Gastroesophageal sphincter (tissue), 3 donors: Measurements from ENCODE around the gene ISCA2.

Source experiments
- EP300 ChIP-seq: sonication (generic); formaldehyde crosslinking; IDR thresholded peaks from one replicate; pipeline ENCODE4 v1.6.1; 2017; ENCODE audit warnings: antibody characterized with exemption, mild to moderate bottlenecking
- POLR2A ChIP-seq, 2 donors: fragments of 450-650 bp; IDR thresholded peaks; one replicate each; pipeline ENCODE4 v1.6.1; 2017; ENCODE audit warnings: antibody characterized with exemption in 2 of 2, mild to moderate bottlenecking in 2 of 2, moderate library complexity in 1 of 2
- POLR2AphosphoS5 ChIP-seq: sonication (generic); formaldehyde crosslinking; IDR thresholded peaks from one replicate; pipeline ENCODE4 v1.6.1; 2017; ENCODE audit warnings: antibody characterized with exemption
- TF ChIP-seq, protein P1 (sequence below), 4 experiments: fragments of 200-600 bp in 2 of 4; fragments of 450-650 bp in 2 of 4; sonication (generic) in 1 of 4; IDR thresholded peaks; one replicate each; pipeline ENCODE4 v1.5.1; 2017 to 2019; ENCODE audit warnings: antibody characterized with exemption in 4 of 4, mild to moderate bottlenecking in 2 of 4, moderate library complexity in 2 of 4

DNA sequence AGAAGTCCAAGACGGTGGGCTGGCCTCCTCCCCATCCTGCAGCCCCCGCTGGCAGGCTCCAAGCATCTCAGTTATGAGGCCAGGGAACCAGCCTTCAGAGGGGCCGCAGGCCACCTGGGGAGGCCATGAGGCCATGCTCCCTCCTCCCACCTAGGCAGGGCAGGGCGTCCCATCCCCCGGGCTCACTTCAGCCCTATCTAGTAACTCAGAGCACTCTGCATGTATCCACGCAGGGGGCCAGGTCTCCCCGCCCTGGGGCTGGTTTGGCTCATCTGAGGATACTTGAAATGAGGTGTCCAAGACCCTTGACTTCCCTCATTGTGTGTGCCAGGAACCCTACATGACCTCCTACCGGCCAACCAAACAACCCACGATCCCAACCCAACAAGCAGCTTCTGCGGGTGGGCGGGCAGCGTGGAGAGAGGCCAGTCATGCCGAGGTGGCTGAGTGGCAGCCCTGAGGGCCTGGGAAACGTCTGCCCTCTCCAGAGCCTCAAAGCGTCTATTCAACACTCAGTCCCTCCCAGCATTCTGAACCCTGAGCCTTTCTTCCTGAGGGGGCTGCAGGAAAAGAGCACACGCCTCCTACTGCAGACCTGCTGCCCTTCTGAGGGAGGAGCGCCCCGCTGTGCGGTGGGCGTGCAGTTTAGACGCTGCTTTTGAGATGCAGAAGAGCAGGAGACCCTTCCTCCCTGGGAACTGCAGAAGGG, 16.8 kb downstream of the ISCA2 start:
- TF ChIP-seq, protein P1, sequence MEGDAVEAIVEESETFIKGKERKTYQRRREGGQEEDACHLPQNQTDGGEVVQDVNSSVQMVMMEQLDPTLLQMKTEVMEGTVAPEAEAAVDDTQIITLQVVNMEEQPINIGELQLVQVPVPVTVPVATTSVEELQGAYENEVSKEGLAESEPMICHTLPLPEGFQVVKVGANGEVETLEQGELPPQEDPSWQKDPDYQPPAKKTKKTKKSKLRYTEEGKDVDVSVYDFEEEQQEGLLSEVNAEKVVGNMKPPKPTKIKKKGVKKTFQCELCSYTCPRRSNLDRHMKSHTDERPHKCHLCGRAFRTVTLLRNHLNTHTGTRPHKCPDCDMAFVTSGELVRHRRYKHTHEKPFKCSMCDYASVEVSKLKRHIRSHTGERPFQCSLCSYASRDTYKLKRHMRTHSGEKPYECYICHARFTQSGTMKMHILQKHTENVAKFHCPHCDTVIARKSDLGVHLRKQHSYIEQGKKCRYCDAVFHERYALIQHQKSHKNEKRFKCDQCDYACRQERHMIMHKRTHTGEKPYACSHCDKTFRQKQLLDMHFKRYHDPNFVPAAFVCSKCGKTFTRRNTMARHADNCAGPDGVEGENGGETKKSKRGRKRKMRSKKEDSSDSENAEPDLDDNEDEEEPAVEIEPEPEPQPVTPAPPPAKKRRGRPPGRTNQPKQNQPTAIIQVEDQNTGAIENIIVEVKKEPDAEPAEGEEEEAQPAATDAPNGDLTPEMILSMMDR (IDR thresholded peaks at IDR 0.05), result no peak
- TF ChIP-seq EP300 (no peak), POLR2AphosphoS5 (no peak), POLR2A (IDR thresholded peaks at IDR 0.05) (no peak)
